Suprapubic skin (tissue), 4 donors: ENCODE data around the gene GLT8D1. TPM values are rescaled to one million over a fixed set of nuclear protein-coding genes. Genes with fewer than 3 reads are reported as not detected.

Experiments used
- DNase-seq, 2 donors: peaks; one replicate each; pipeline ENCODE4 v3.0.0-alpha.2; 2019; ENCODE audit warnings: low spot score in 2 of 2
- H3K27ac ChIP-seq: fragments of 200-600 bp; sonication (generic); one replicate; pipeline ENCODE4 v1.5.1; 2019
- H3K27me3 ChIP-seq: fragments of 200-600 bp; sonication (generic); one replicate; pipeline ENCODE4 v1.5.1; 2019
- H3K36me3 ChIP-seq: fragments of 200-600 bp; sonication (generic); one replicate; pipeline ENCODE4 v1.5.1; 2019
- H3K4me1 ChIP-seq: fragments of 200-600 bp; sonication (generic); one replicate; pipeline ENCODE4 v1.5.1; 2019
- H3K4me3 ChIP-seq: fragments of 200-600 bp; sonication (generic); one replicate; pipeline ENCODE4 v1.5.1; 2019; ENCODE audit warnings: mild to moderate bottlenecking
- H3K9me3 ChIP-seq: fragments of 200-600 bp; sonication (generic); one replicate; pipeline ENCODE4 v1.5.1; 2019
- CTCF ChIP-seq, 2 donors: fragments of 200-600 bp in 1 of 2; fragments of 450-650 bp in 1 of 2; sonication (generic) in 1 of 2; IDR thresholded peaks; one replicate each; pipeline ENCODE4 v1.5.1; 2016 to 2019; ENCODE audit warnings: antibody characterized with exemption in 2 of 2, mild to moderate bottlenecking in 1 of 2, moderate library complexity in 1 of 2
- EP300 ChIP-seq: sonication (generic); formaldehyde crosslinking; IDR thresholded peaks from one replicate; pipeline ENCODE4 v1.6.1; 2017; ENCODE audit warnings: antibody characterized with exemption
- POLR2A ChIP-seq, 2 donors: fragments of 450-650 bp; IDR thresholded peaks; one replicate each; pipeline ENCODE4 v1.6.1; 2017; ENCODE audit warnings: antibody characterized with exemption in 2 of 2, mild to moderate bottlenecking in 2 of 2, moderate library complexity in 2 of 2
- POLR2AphosphoS5 ChIP-seq, 3 donors: sonication (generic); formaldehyde crosslinking; IDR thresholded peaks; one replicate each; pipeline ENCODE4 v1.6.1; 2017; ENCODE audit warnings: antibody characterized with exemption in 3 of 3
- WGBS: methylation state at CpG from one replicate; pipeline ENCODE4 v1.1.5; 2018; 5-methylcytosine and 5-hydroxymethylcytosine counted together
- total RNA-seq, 4 donors: library from RNA; depleted of rRNA; stranded (reverse); fragments of >200 nt; gene quantifications; one replicate each; pipeline ENCODE4 v1.1.0, GENCODE V29; 2016

GLT8D1 gene
- total RNA-seq, 4 donors from 2014 or later: 24.1 to 43.9 (median 28.7) TPM

- Histone ChIP-seq H3K36me3 (peaks cover 32% of the 10 kb centered on the region), H3K27me3 (no peaks in the 10 kb centered on the region), H3K4me1 (peaks cover 20% of the 10 kb centered on the region), H3K4me3 (no peak overlapping the region), H3K9me3 (no peaks in the 10 kb centered on the region), H3K27ac (no peak overlapping the region)
- no peak for DNase-seq
- TF ChIP-seq POLR2A (IDR thresholded peaks at IDR 0.05) (no peak), POLR2AphosphoS5 (IDR thresholded peaks at IDR 0.05) (no peak), EP300 (no peak), CTCF (IDR thresholded peaks at IDR 0.05) (no peak)
- WGBS: 78% methylated on average over 2 of the region's 2 CpGs
Observed at GRCh38 chr3:52710512-52710911, 4.9 kb upstream of the GLT8D1 start.

GRCh38 chr3:52707585-52707984 is 2.0 kb upstream of the GLT8D1 start:
- 80% methylated on average over 4 of the region's 4 CpGs for WGBS
- H3K4me3 ChIP-seq: peak overlapping the region; percentile 89
- no peaks in the 10 kb centered on the region for H3K27me3 ChIP-seq
- H3K9me3 ChIP-seq: no peaks in the 10 kb centered on the region
- TF ChIP-seq CTCF (IDR thresholded peaks at IDR 0.05) (no peak), POLR2AphosphoS5 (IDR thresholded peaks at IDR 0.05) (no peak), EP300 (no peak), POLR2A (IDR thresholded peaks at IDR 0.05) (no peak)
- peaks cover 31% of the 10 kb centered on the region for H3K36me3 ChIP-seq
- DNase-seq: no peak
- peaks cover 40% of the 10 kb centered on the region for H3K4me1 ChIP-seq
- no peak overlapping the region for H3K27ac ChIP-seq

GRCh38 chr3:52705438-52705687 is 228 bp downstream of the GLT8D1 start:
- Histone ChIP-seq H3K36me3 (peaks cover 24% of the 10 kb centered on the region), H3K27me3 (no peaks in the 10 kb centered on the region), H3K4me3 (peak overlapping the region; percentile 89), H3K9me3 (no peaks in the 10 kb centered on the region), H3K27ac (peak overlapping the region; percentile 94), H3K4me1 (peaks cover 40% of the 10 kb centered on the region)
- TF ChIP-seq CTCF (IDR thresholded peaks at IDR 0.05) (no peak), POLR2A (IDR thresholded peaks at IDR 0.05) (no peak), POLR2AphosphoS5 (IDR thresholded peaks at IDR 0.05) (no peak)
- peak in 1 of 2 donors; percentile 80 for DNase-seq
- WGBS: no CpG with 5 or more reads among the region's 25 CpGs

- H3K27me3 ChIP-seq: no peaks in the 10 kb centered on the region
- TF ChIP-seq EP300: no peak
- peak in 1 of 3 donors; percentile 9 for TF ChIP-seq POLR2AphosphoS5 (IDR thresholded peaks at IDR 0.05)
- peaks cover 40% of the 10 kb centered on the region for H3K4me1 ChIP-seq
- peak overlapping the region; percentile 94 for H3K27ac ChIP-seq
- H3K9me3 ChIP-seq: no peaks in the 10 kb centered on the region
- no peak for DNase-seq
- H3K4me3 ChIP-seq: peak overlapping the region; percentile 89
- peaks cover 22% of the 10 kb centered on the region for H3K36me3 ChIP-seq
- 2% methylated on average over 19 of the region's 22 CpGs for WGBS
Observed at GRCh38 chr3:52704611-52705437, 767 bp downstream of the GLT8D1 start.

- no peak for DNase-seq
- H3K4me1 ChIP-seq: peaks cover 40% of the 10 kb centered on the region
- no peak overlapping the region for H3K27ac ChIP-seq
- WGBS: 88% methylated on average over 7 of the region's 7 CpGs
- H3K27me3 ChIP-seq: no peaks in the 10 kb centered on the region
- peaks cover 14% of the 10 kb centered on the region for H3K36me3 ChIP-seq
- H3K4me3 ChIP-seq: no peak overlapping the region
- TF ChIP-seq POLR2A (IDR thresholded peaks at IDR 0.05) (no peak), POLR2AphosphoS5 (IDR thresholded peaks at IDR 0.05) (no peak), CTCF (IDR thresholded peaks at IDR 0.05) (no peak), EP300 (no peak)
- no peaks in the 10 kb centered on the region for H3K9me3 ChIP-seq
Observed at GRCh38 chr3:52703341-52703740, 2.2 kb downstream of the GLT8D1 start.

- 88% methylated on average over 4 of the region's 4 CpGs for WGBS
- no peaks in the 10 kb centered on the region for H3K27me3 ChIP-seq
- no peak overlapping the region for H3K4me3 ChIP-seq
- no peaks in the 10 kb centered on the region for H3K9me3 ChIP-seq
- H3K27ac ChIP-seq: no peak overlapping the region
- DNase-seq: no peak
- TF ChIP-seq POLR2AphosphoS5 (IDR thresholded peaks at IDR 0.05) (no peak), EP300 (no peak), POLR2A (IDR thresholded peaks at IDR 0.05) (no peak), CTCF (IDR thresholded peaks at IDR 0.05) (no peak)
- peaks cover 59% of the 10 kb centered on the region for H3K36me3 ChIP-seq
- H3K4me1 ChIP-seq: no peaks in the 10 kb centered on the region
Observed at GRCh38 chr3:52697632-52697965, 8.0 kb downstream of the GLT8D1 start.
